NCI-H146 treated with DMSO at 0.1 percent for 48 hours (cell line): Measurements from ENCODE around the gene MRPL19.

Experiments
- DNase-seq: peaks from one replicate; lab custom pipeline; 2025; ENCODE audit not compliant: unreplicated experiment; lab: John Stamatoyannopoulos, UW

The MRPL19 gene

DNA sequence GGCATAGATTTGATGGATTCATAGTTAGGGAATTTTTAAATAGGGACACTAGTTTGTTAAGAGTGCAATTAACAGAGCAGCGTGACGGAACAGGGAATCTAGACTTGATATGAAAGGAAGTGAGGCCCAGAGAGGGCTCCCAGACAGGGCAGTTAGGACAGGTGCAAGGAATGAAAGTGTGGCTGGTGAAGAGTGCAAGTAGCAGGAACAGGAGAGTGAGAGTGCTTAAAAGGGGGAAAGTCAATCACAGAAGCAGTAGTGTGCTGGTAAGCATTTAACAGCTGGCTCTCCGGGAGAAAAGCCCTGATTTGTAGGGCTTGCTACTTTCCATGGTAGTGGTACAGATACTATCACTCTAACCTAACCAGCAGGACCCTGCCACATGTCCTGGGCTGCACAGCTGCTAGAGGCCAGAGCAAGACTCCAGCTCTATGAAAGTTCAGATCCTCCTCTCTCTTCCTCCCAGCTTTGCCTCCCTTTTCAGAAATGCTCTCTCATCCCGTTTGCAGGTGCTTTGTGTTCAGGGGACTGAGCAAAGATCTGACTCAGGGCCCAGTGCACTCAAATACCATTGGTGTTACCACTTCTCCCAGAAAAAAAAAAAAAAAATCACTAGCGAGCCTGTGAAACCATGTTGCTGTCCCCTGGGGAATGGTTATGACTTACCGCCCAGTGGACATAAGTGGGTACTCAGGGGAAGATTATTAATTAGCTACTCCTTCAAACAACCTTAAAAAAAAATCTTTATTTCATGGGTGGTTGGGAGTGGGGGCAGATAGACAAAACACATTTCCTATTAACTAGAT, 82.2 kb downstream of the MRPL19 start:
- no peak for DNase-seq

DNA sequence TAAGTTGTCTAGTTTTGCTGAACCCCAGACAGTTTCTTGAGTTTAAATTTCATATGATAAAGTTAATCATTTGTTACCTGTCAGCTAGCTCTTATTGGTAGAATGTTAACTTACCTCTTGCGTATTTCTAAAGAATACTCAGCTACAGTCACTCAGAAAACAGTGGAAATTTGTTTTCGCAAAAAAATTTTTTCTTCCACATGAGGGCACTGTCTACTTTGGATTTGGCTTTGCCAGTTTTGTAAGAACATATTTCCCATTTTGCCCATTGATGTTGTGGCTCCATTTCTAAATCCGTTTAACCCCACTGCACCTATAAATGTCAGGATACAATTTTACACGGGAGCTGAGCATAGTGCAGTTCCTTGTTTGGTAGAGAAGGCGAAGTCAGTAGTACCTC, 83.3 kb downstream of the MRPL19 start:
- no peak for DNase-seq

DNA sequence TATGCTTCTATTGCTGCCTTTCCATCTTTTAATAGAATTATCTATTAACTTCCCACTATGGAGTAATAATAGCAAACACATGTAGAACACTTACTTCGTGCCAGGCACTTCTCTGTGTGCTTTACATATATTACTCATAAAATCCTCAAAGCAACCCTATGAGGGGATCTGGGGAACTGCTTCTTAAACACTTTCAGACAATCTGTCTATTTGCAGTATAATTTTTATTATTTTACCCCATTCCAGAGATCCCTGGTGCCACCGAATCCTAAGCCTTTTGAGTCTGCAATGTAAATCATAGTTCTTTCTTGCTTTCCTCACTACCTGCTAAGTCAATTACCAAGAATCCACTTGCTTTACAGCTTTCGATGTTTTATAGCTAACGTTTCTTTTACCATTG, 89.7 kb downstream of the MRPL19 start:
- no peak for DNase-seq

DNA sequence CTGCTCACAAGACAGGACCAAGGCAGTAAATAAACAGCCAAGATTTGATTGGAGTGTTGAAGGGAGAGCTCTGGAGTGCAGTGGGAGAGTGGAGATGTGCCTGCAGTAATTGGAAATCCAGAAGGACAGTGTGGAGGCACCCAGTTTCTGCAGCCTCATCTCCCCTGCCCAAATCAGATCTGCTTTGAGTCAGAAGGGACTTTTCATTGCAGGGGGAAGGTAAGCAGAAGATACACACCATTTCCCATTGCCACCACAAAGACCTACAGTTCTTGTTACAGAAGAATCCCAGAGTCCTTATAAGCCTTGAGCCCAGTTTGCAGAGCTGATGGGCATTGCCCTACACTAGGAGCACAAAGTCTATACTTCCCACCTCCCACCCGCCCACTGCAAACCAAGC, 91.4 kb downstream of the MRPL19 start:
- DNase-seq = no peak
